AG10803 (cell line): ENCODE data around the gene BCR.

Source experiments
- DNase-seq: peaks from one replicate; pipeline ENCODE4 v3.0.0; 2010; ENCODE audit warnings: low read depth
- H3K4me3 ChIP-seq: 2 replicates; pipeline ENCODE4 v1.5.1; 2011; ENCODE audit warnings: mild to moderate bottlenecking, low read length, control low read depth
- TF ChIP-seq, protein P1 (sequence below): conservative IDR thresholded peaks from 2 replicates; pipeline ENCODE4 v1.5.1; 2011; ENCODE audit warnings: mild to moderate bottlenecking, low read length, control low read depth, inconsistent platforms

Gene BCR

GRCh38 chr22:23137905-23138561 lies 42.3 kb upstream of the BCR start:
- TF ChIP-seq, protein P1, sequence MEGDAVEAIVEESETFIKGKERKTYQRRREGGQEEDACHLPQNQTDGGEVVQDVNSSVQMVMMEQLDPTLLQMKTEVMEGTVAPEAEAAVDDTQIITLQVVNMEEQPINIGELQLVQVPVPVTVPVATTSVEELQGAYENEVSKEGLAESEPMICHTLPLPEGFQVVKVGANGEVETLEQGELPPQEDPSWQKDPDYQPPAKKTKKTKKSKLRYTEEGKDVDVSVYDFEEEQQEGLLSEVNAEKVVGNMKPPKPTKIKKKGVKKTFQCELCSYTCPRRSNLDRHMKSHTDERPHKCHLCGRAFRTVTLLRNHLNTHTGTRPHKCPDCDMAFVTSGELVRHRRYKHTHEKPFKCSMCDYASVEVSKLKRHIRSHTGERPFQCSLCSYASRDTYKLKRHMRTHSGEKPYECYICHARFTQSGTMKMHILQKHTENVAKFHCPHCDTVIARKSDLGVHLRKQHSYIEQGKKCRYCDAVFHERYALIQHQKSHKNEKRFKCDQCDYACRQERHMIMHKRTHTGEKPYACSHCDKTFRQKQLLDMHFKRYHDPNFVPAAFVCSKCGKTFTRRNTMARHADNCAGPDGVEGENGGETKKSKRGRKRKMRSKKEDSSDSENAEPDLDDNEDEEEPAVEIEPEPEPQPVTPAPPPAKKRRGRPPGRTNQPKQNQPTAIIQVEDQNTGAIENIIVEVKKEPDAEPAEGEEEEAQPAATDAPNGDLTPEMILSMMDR = no peak
- H3K4me3 ChIP-seq = no peak overlapping the region
- DNase-seq = no peak

DNA sequence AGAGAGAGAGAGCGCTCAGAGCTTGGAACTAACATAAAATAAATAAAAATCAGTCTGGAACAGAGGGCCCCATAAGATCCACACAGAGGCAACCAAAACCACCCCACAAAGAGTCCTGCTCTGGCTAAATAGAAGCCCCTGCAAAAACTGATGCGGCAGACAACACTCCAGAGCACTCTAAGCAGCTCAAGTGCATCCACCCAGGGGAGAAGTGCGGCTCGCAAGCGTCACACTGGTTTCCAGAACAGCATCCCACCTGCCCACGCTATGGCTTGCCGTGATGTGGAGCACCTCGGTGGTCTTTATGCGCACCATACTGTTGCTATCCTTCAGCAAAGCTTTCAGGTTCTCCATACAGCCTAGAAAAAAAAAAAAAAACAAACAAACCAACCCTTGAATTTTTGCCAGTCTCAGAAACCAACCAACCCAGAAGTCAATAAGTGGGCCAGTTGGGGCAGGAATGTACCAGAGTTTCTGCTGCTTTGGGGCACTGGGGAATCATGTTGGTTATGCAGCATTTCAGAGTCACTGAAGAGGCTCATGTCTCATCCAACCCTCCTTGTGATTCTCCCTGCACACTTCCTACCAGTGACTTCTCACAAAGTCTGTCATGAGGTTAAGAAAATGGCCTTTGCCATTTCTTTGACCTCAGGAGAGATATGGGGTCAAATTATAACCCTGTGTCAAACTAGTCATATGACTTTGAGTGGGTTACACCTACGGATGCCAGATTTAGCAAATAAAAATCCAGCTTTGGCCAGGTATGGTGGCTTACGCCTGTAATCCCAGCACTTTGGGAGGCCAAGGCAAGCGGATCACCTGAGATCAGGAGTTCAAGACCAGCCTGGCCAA lies 41.5 kb upstream of the BCR start:
- TF ChIP-seq, protein P1 = no peak
- H3K4me3 ChIP-seq = no peak overlapping the region
- DNase-seq = no peak

- DNase-seq = no peak
These were observed 39.9 kb upstream of the BCR start for GRCh38 chr22:23140385-23140784.

DNA sequence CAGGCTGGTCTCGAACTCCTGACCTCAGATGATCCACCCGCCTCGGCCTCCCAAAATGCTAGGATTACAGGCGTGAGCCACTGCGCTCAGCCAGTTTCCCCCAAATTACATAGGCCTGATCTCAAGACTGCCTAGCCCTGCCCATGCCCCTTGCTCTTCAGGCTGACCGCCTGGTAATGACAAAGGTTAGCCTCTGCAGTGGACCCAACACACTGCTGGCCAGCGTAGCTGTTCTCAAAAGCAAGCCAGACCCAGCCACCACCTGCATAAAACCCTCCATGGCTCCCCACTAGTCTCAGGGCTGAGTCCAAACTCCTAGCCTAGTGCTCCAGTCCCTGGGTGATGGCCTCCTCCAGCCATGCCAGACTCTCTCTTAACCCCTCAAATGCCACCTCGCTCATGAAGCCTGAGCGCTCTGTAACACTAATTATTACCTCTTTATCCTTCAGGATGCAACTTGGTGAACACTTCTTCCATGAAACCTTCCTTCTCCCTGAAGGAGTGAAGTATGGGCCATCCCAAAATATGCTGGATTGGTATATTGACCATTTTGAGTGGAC lies 37.7 kb upstream of the BCR start:
- no peak for DNase-seq
- TF ChIP-seq, protein P1 = no peak
- no peak overlapping the region for H3K4me3 ChIP-seq

More at GRCh38 chr22:23140385-23140784, 39.9 kb upstream of the BCR start:
- H3K4me3 ChIP-seq = no peak overlapping the region
- TF ChIP-seq, protein P1 = no peak

- no peak overlapping the region for H3K4me3 ChIP-seq
- TF ChIP-seq, protein P1 = no peak
- no peak for DNase-seq
These were observed 37.2 kb upstream of the BCR start for GRCh38 chr22:23143119-23143518.

DNA sequence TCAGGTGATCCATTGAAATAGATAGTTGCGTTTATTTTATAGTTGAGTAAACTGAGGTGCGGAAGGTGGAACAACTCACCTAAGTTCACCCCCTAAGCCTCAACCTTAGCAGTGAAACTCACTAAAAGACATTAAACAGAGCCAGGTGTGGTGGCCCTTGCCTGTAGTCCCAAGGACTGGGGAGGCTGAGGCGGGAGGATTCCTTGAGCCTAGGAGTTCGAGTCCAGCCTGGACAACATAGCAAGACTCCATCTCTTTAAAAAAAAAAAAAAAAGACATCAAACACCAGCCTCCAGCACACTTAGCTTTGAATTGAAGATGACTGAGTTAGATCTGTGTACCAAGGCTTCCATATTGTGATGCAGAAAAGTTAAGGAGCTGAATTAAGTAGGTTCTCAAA lies 35.9 kb upstream of the BCR start:
- TF ChIP-seq, protein P1 = no peak
- no peak for DNase-seq
- H3K4me3 ChIP-seq = peak overlapping the region; percentile 72
